CD4-positive, alpha-beta T cell (primary cell): ENCODE measurements around the gene NINL. TPM values are rescaled to one million over a fixed set of nuclear protein-coding genes. Genes with fewer than 3 reads are reported as not detected.

Source experiments
- ATAC-seq: fragments of 200-7000 bp; cut with Tn5 transposase; one replicate; pipeline ENCODE4 v1.10.0; 2022; ENCODE audit warnings: mild to moderate bottlenecking; ENCODE audit not compliant: poor library complexity
- CTCF ChIA-PET: fragments of 350-600 bp; sonication (Branson Sonifier 250); formaldehyde crosslinking; loops from one replicate; lab custom pipeline; 2021; ENCODE audit warnings: antibody characterized with exemption, inconsistent platforms; lab: Charles Lee
- POLR2A ChIA-PET: fragments of 350-600 bp; sonication (Branson Sonifier 250); formaldehyde crosslinking; loops from one replicate; lab custom pipeline; 2021; ENCODE audit warnings: antibody characterized with exemption, inconsistent platforms; lab: Charles Lee
- DNase-seq, 14 experiments: peaks; one replicate each; pipeline ENCODE4 v3.0.0-alpha.2; 2013 to 2020; ENCODE audit warnings: mixed read lengths in 2 of 14
- H3K27ac ChIP-seq, 2 donors: one replicate each; pipeline versions ENCODE4 v1.5.1 to v1.7.0; 2013; ENCODE audit warnings: low read length in 2 of 2, low read depth in 1 of 2, mild to moderate bottlenecking in 1 of 2
- H3K27me3 ChIP-seq, 2 experiments: 1 replicate in 1 of 2; 2 replicates in 1 of 2; pipeline versions ENCODE4 v1.6.1 to v1.7.0; 2013; ENCODE audit warnings: low read length in 2 of 2, control low read depth in 1 of 2, mild to moderate bottlenecking in 1 of 2, moderate library complexity in 1 of 2; ENCODE audit not compliant: insufficient read depth in 2 of 2, control insufficient read depth in 1 of 2
- H3K36me3 ChIP-seq: one replicate; pipeline ENCODE4 v1.6.1; 2013; ENCODE audit warnings: low read length, control low read depth; ENCODE audit not compliant: insufficient read depth
- H3K4me1 ChIP-seq: one replicate; pipeline ENCODE4 v1.6.1; 2013; ENCODE audit warnings: low read length, control low read depth; ENCODE audit not compliant: insufficient read depth
- H3K4me3 ChIP-seq: one replicate; pipeline ENCODE4 v1.5.1; 2013; ENCODE audit warnings: mild to moderate bottlenecking, low read length, moderate library complexity
- H3K9me3 ChIP-seq, 2 experiments: 1 replicate in 1 of 2; 2 replicates in 1 of 2; pipeline versions ENCODE4 v1.6.1 to v1.7.0; 2013; ENCODE audit warnings: low read length in 2 of 2, mild to moderate bottlenecking in 2 of 2, control low read depth in 1 of 2, moderate library complexity in 1 of 2; ENCODE audit not compliant: control insufficient read depth in 1 of 2, insufficient read depth in 1 of 2
- H3K27ac Mint-ChIP-seq: one replicate; pipeline ENCODE4 v1.8.0; 2020; ENCODE audit warnings: mixed read lengths
- H3K27me3 Mint-ChIP-seq: one replicate; pipeline ENCODE4 v1.8.0; 2021; ENCODE audit warnings: mixed read lengths
- H3K36me3 Mint-ChIP-seq: one replicate; pipeline ENCODE4 v1.8.0; 2021; ENCODE audit warnings: low read depth, mixed read lengths
- H3K4me1 Mint-ChIP-seq: one replicate; pipeline ENCODE4 v1.8.0; 2021; ENCODE audit warnings: low read depth, mixed read lengths
- H3K4me3 Mint-ChIP-seq: one replicate; pipeline ENCODE4 v1.8.0; 2020; ENCODE audit warnings: mild to moderate bottlenecking, mixed read lengths
- H3K9me3 Mint-ChIP-seq: one replicate; pipeline ENCODE4 v1.8.0; 2020; ENCODE audit warnings: mixed read lengths
- CTCF ChIP-seq: fragments of 200-600 bp; IDR thresholded peaks from one replicate; pipeline ENCODE4 v1.8.0; 2022; ENCODE audit warnings: antibody characterized with exemption, mild to moderate bottlenecking
- intact Hi-C, 2 experiments: fragments of 100-400 bp; cut with DNase I in 1 of 2; cut with micrococcal nuclease in 1 of 2; formaldehyde crosslinking; loops; one replicate each; pipeline versions ENCODE4 v1.15.1 to v1.9.0; 2023 to 2025; cut with DNase I, micrococcal nuclease
- total RNA-seq, 174 experiments: library from RNA in 2 of 174; stranded (reverse) in 2 of 174; gene quantifications; one replicate each; pipeline ENCODE4 v1.2.3 and lab custom pipeline; 2021 to 2026

The NINL gene
- total RNA-seq, 2 experiments from 2014 or later = 2.7 to 4.0 TPM

GRCh38 chr20:25444556-25444955, 140.8 kb downstream of the NINL start:
- ChIA-PET CTCF (no interaction called here), POLR2A (no interaction called here)
- H3K4me1 Mint-ChIP-seq = no peaks in the 10 kb centered on the region
- Histone ChIP-seq H3K4me3 (no peak overlapping the region), H3K27me3 (no peaks in the 10 kb centered on the region), H3K4me1 (no peaks in the 10 kb centered on the region), H3K27ac (no peak overlapping the region), H3K36me3 (no peaks in the 10 kb centered on the region), H3K9me3 (no peaks in the 10 kb centered on the region)
- H3K4me3 Mint-ChIP-seq = no peak overlapping the region
- H3K9me3 Mint-ChIP-seq = no peaks in the 10 kb centered on the region
- TF ChIP-seq CTCF = no peak
- ATAC-seq (no peak), DNase-seq (no peak)
- no peaks in the 10 kb centered on the region for H3K36me3 Mint-ChIP-seq
- no peak overlapping the region for H3K27ac Mint-ChIP-seq
- H3K27me3 Mint-ChIP-seq = no peaks in the 10 kb centered on the region
- intact Hi-C loops = no loop called here

- H3K4me3 ChIP-seq = no peak overlapping the region
- CTCF ChIA-PET = no interaction called here
Measured at GRCh38 chr20:25439328-25439727, 146.0 kb downstream of the NINL start.

GRCh38 chr20:25437153-25437581, 148.2 kb downstream of the NINL start:
- no peaks in the 10 kb centered on the region for H3K4me1 ChIP-seq
- Mint-ChIP-seq H3K4me3 (no peak overlapping the region), H3K9me3 (no peaks in the 10 kb centered on the region), H3K27me3 (no peaks in the 10 kb centered on the region), H3K27ac (no peak overlapping the region), H3K4me1 (no peaks in the 10 kb centered on the region), H3K36me3 (no peaks in the 10 kb centered on the region)
- H3K27ac ChIP-seq = no peak overlapping the region
- ATAC-seq (no peak), DNase-seq (no peak)
- CTCF ChIA-PET = no interaction called here
- intact Hi-C loops = no loop called here
- H3K27me3 ChIP-seq = no peaks in the 10 kb centered on the region
- POLR2A ChIA-PET = no interaction called here
- no peaks in the 10 kb centered on the region for H3K9me3 ChIP-seq
- no peak overlapping the region for H3K4me3 ChIP-seq
- H3K36me3 ChIP-seq = no peaks in the 10 kb centered on the region
- no peak for TF ChIP-seq CTCF

More at GRCh38 chr20:25439328-25439727, 146.0 kb downstream of the NINL start:
- intact Hi-C loops = no loop called here
- H3K4me3 Mint-ChIP-seq = no peak overlapping the region
- H3K27me3 Mint-ChIP-seq = no peaks in the 10 kb centered on the region
- H3K4me1 Mint-ChIP-seq = no peaks in the 10 kb centered on the region
- H3K27ac ChIP-seq = no peak overlapping the region
- H3K9me3 ChIP-seq = no peaks in the 10 kb centered on the region
- no peak overlapping the region for H3K27ac Mint-ChIP-seq
- H3K9me3 Mint-ChIP-seq = no peaks in the 10 kb centered on the region
- H3K27me3 ChIP-seq = no peaks in the 10 kb centered on the region
- POLR2A ChIA-PET = no interaction called here
- no peaks in the 10 kb centered on the region for H3K36me3 ChIP-seq
- no peaks in the 10 kb centered on the region for H3K4me1 ChIP-seq
- no peak for ATAC-seq
- no peak for DNase-seq
- no peak for TF ChIP-seq CTCF
- H3K36me3 Mint-ChIP-seq = no peaks in the 10 kb centered on the region
